GM21723 (cell line): Measurements from ENCODE around the gene AASDH.
"Not testable (repeated sequence)": the region's sequence is repeated elsewhere in the genome, so short reads cannot be mapped to it uniquely, and the experiment has no call there.

ENCODE experiments used
- ATAC-seq: cut with Tn5 transposase; IDR thresholded peaks from one replicate; pipeline ENCODE4 v1.9.1; 2021; ENCODE audit warnings: mild to moderate bottlenecking, moderate library complexity; ENCODE audit not compliant: unreplicated experiment

AASDH gene

GRCh38 chr4:56391270-56391669 lies 4.0 kb upstream of the AASDH start:
- no peak for ATAC-seq

GRCh38 chr4:56389558-56389957 lies 2.3 kb upstream of the AASDH start:
- no peak for ATAC-seq

GRCh38 chr4:56388306-56388705 lies 1.0 kb upstream of the AASDH start:
- ATAC-seq: no peak

- ATAC-seq: no peak
These were observed 1.2 kb downstream of the AASDH start for GRCh38 chr4:56386091-56386490.

GRCh38 chr4:56375458-56375857 lies 11.8 kb downstream of the AASDH start:
- no peak for ATAC-seq

GRCh38 chr4:56374956-56375355 lies 12.3 kb downstream of the AASDH start:
- no peak for ATAC-seq

GRCh38 chr4:56372774-56373173 lies 14.5 kb downstream of the AASDH start:
- ATAC-seq: no peak

- no peak for ATAC-seq
These were observed 15.7 kb downstream of the AASDH start for GRCh38 chr4:56371426-56372220.

GRCh38 chr4:56370377-56370776 lies 16.9 kb downstream of the AASDH start:
- ATAC-seq: no peak

GRCh38 chr4:56362981-56363380 lies 24.3 kb downstream of the AASDH start:
- ATAC-seq: not testable (repeated sequence)

- ATAC-seq: no peak
These were observed 27.2 kb downstream of the AASDH start for GRCh38 chr4:56360071-56360470.

GRCh38 chr4:56356650-56357049 lies 30.6 kb downstream of the AASDH start:
- ATAC-seq: no peak

- no peak for ATAC-seq
These were observed 38.7 kb downstream of the AASDH start for GRCh38 chr4:56348576-56348975.

- ATAC-seq: no peak
These were observed 41.8 kb downstream of the AASDH start for GRCh38 chr4:56345458-56345857.

GRCh38 chr4:56342746-56343145 lies 44.5 kb downstream of the AASDH start:
- ATAC-seq: no peak

- ATAC-seq: no peak
These were observed 56.6 kb downstream of the AASDH start for GRCh38 chr4:56330691-56331090.

GRCh38 chr4:56326363-56326762 lies 60.9 kb downstream of the AASDH start:
- ATAC-seq: no peak

GRCh38 chr4:56324011-56324610 lies 63.2 kb downstream of the AASDH start:
- no peak for ATAC-seq

- no peak for ATAC-seq
These were observed 64.0 kb downstream of the AASDH start for GRCh38 chr4:56323327-56323726.

- ATAC-seq: no peak
These were observed 66.0 kb downstream of the AASDH start for GRCh38 chr4:56321251-56321650.

GRCh38 chr4:56320293-56320692 lies 67.0 kb downstream of the AASDH start:
- no peak for ATAC-seq

GRCh38 chr4:56318555-56318954 lies 68.7 kb downstream of the AASDH start:
- ATAC-seq: no peak

- no peak for ATAC-seq
These were observed 69.5 kb downstream of the AASDH start for GRCh38 chr4:56317749-56318148.
